GF-D8 (cell line): ENCODE measurements around the gene RHBDF1.

Experiments
- DNase-seq: peaks from one replicate; lab custom pipeline; 2025; lab: John Stamatoyannopoulos, UW

RHBDF1 gene

GRCh38 chr16:72561-73548, at the start of gene RHBDF1:
Gene RHBDF1, minus strand, starts transcription at chr16:72631. Its CDS starts 7,616 bp downstream, at chr16:65015.
- DNase-seq = no peak

GRCh38 chr16:120756-121155, 48.3 kb upstream of the RHBDF1 start:
- no peak for DNase-seq

GRCh38 chr16:119835-120491, 47.5 kb upstream of the RHBDF1 start:
- DNase-seq = no peak

- no peak for DNase-seq
Measured at GRCh38 chr16:119295-119694, 46.9 kb upstream of the RHBDF1 start.

GRCh38 chr16:118857-119256, 46.4 kb upstream of the RHBDF1 start:
- no peak for DNase-seq

GRCh38 chr16:117379-118365, 45.2 kb upstream of the RHBDF1 start:
- DNase-seq = peak; percentile 19

- no peak for DNase-seq
Measured at GRCh38 chr16:116015-116414, 43.6 kb upstream of the RHBDF1 start.

GRCh38 chr16:114327-114726, 41.9 kb upstream of the RHBDF1 start:
- no peak for DNase-seq

- no peak for DNase-seq
Measured at GRCh38 chr16:112153-112840, 39.9 kb upstream of the RHBDF1 start.

GRCh38 chr16:106623-107324, 34.3 kb upstream of the RHBDF1 start:
- peak; percentile 36 for DNase-seq

GRCh38 chr16:105521-105920, 33.1 kb upstream of the RHBDF1 start:
- no peak for DNase-seq

- no peak for DNase-seq
Measured at GRCh38 chr16:104928-105327, 32.5 kb upstream of the RHBDF1 start.

- no peak for DNase-seq
Measured at GRCh38 chr16:104355-104754, 31.9 kb upstream of the RHBDF1 start.

GRCh38 chr16:102060-102855, 29.8 kb upstream of the RHBDF1 start:
- no peak for DNase-seq

GRCh38 chr16:101586-101985, 29.2 kb upstream of the RHBDF1 start:
- DNase-seq = no peak

- DNase-seq = no peak
Measured at GRCh38 chr16:100989-101388, 28.6 kb upstream of the RHBDF1 start.

- DNase-seq = no peak
Measured at GRCh38 chr16:97822-98221, 25.4 kb upstream of the RHBDF1 start.

- peak; percentile 66 for DNase-seq
Measured at GRCh38 chr16:96935-97381, 24.5 kb upstream of the RHBDF1 start.

- peak; percentile 61 for DNase-seq
Measured at GRCh38 chr16:94918-95265, 22.5 kb upstream of the RHBDF1 start.
